ENCODE data around the gene NOS3. TPM values are rescaled to one million over a fixed set of nuclear protein-coding genes. Genes with fewer than 3 reads are reported as not detected.

NOS3 gene
- total RNA-seq, 1 experiment from 2014 or later: 0.71 TPM

DNA sequence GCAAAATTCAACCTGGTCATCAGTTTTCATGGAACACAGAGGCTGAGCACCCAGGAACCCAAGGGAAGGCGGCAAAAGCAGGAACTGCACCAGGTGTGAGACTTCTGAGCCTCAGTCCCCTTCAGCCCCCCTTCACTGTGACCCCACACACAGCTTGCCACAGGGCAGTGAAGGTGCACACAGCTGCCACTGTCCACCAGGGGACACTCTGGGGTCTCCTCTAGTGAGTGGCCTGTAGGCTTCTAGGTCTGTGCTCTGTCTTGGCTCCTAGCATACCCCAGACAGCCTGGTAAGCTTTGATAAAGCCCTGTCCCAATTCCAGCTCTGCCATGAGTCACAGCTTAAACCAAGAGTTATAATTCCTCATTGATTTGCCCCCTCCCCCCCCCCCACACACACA lies 24.8 kb upstream of the NOS3 start:
- H3K4me1 Mint-ChIP-seq (ENCODE audit: low read depth, unreplicated experiment): no peaks in the 10 kb centered on the region
- CTCF ChIA-PET: no interaction called here
- peaks cover 4% of the 10 kb centered on the region for H3K36me3 Mint-ChIP-seq (ENCODE audit: insufficient read depth, unreplicated experiment)
- no peak overlapping the region for H3K27ac Mint-ChIP-seq (ENCODE audit: unreplicated experiment)
- no TSS peak for BruUV-seq (replicated peaks)
- TF ChIP-seq, protein P1, sequence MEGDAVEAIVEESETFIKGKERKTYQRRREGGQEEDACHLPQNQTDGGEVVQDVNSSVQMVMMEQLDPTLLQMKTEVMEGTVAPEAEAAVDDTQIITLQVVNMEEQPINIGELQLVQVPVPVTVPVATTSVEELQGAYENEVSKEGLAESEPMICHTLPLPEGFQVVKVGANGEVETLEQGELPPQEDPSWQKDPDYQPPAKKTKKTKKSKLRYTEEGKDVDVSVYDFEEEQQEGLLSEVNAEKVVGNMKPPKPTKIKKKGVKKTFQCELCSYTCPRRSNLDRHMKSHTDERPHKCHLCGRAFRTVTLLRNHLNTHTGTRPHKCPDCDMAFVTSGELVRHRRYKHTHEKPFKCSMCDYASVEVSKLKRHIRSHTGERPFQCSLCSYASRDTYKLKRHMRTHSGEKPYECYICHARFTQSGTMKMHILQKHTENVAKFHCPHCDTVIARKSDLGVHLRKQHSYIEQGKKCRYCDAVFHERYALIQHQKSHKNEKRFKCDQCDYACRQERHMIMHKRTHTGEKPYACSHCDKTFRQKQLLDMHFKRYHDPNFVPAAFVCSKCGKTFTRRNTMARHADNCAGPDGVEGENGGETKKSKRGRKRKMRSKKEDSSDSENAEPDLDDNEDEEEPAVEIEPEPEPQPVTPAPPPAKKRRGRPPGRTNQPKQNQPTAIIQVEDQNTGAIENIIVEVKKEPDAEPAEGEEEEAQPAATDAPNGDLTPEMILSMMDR (IDR thresholded peaks at IDR 0.05; ENCODE audit: unreplicated experiment): peak; percentile 29
- peak; percentile 30 for DNase-seq
- H3K4me3 Mint-ChIP-seq (ENCODE audit: low read depth, unreplicated experiment): no peak overlapping the region
- no peaks in the 10 kb centered on the region for H3K9me3 Mint-ChIP-seq (ENCODE audit: low read depth, unreplicated experiment)
- intact Hi-C loops (cut with micrococcal nuclease; ENCODE audit: unreplicated experiment): loop anchor here (10.0 kb wide), 1 partner anchor 59 kb away; the partner anchor contains the start of genes ABCB8 and ATG9B
- H3K27me3 Mint-ChIP-seq (ENCODE audit: unreplicated experiment): peaks cover 89% of the 10 kb centered on the region

DNA sequence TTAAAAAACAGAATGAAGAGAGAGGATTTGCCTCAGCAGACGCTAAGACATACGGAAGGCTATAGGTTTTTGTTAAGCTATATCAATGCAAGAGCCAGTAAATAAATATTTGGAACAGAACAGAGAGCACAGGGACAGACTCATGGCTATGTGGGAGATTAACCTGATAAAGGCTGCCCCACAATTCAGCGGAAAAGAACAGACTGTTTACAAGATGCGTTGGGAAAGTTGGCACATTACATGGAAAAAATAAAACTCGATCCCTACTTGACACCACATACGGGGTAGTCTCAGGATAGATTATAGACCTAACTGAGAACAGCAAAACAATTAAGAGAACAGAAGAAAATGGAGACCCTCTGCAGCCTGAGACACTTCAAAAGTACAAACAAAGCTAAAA lies 23.5 kb upstream of the NOS3 start:
- CTCF ChIA-PET: interaction anchor here (0.6 kb wide), 1 partner anchor 25 kb away, joined by 4 read pairs; no protein-coding TSS in a partner anchor
- TF ChIP-seq, protein P1 (IDR thresholded peaks at IDR 0.05; ENCODE audit: unreplicated experiment): no peak
- intact Hi-C loops (cut with micrococcal nuclease; ENCODE audit: unreplicated experiment): loop anchor here (10.0 kb wide), 1 partner anchor 57 kb away; the partner anchor contains the start of genes ABCB8 and ATG9B
- H3K36me3 Mint-ChIP-seq (ENCODE audit: insufficient read depth, unreplicated experiment): peaks cover 4% of the 10 kb centered on the region
- no peak overlapping the region for H3K27ac Mint-ChIP-seq (ENCODE audit: unreplicated experiment)
- H3K9me3 Mint-ChIP-seq (ENCODE audit: low read depth, unreplicated experiment): no peaks in the 10 kb centered on the region
- peaks cover 95% of the 10 kb centered on the region for H3K27me3 Mint-ChIP-seq (ENCODE audit: unreplicated experiment)
- no peak for DNase-seq
- no peak overlapping the region for H3K4me3 Mint-ChIP-seq (ENCODE audit: low read depth, unreplicated experiment)
- H3K4me1 Mint-ChIP-seq (ENCODE audit: low read depth, unreplicated experiment): no peaks in the 10 kb centered on the region
- BruUV-seq (replicated peaks): no TSS peak

DNA sequence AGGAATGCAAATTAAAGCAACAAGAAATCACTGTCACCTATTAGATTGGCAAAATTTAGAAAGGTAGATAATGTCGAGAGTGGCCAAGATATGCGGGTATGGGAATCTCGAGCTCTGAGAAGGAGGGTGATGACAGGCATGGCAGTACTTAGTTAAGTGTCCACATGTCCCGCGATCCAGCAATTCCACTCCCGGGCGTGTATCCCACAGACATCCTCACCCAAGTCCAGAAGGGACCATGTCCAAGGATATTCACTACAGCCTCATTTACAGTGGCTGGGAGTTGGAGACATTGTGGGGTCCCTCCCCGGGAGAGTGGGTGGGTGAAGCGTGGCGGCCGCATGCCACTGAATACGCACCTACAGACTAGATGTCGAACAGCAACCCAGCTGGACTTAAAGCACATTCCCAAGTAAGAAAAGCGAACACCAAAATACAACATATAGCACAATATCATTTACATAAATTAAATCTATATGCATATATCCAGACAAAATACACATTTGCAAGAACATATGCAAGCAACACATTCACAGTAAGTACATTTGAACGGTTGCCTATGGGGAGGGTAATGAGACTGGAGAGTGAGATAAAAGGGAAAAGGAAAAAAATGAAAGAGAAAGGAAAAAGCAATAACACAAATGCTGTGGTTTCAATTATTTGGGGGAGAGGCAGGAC lies 22.6 kb upstream of the NOS3 start:
- Mint-ChIP-seq H3K36me3 (ENCODE audit: insufficient read depth, unreplicated experiment) (peaks cover 4% of the 10 kb centered on the region), H3K27ac (ENCODE audit: unreplicated experiment) (no peak overlapping the region), H3K27me3 (ENCODE audit: unreplicated experiment) (peaks cover 95% of the 10 kb centered on the region), H3K4me1 (ENCODE audit: low read depth, unreplicated experiment) (no peaks in the 10 kb centered on the region), H3K4me3 (ENCODE audit: low read depth, unreplicated experiment) (no peak overlapping the region), H3K9me3 (ENCODE audit: low read depth, unreplicated experiment) (no peaks in the 10 kb centered on the region)
- intact Hi-C loops (cut with micrococcal nuclease; ENCODE audit: unreplicated experiment): loop anchor here (10.0 kb wide), 1 partner anchor 57 kb away; the partner anchor contains the start of genes ABCB8 and ATG9B
- TF ChIP-seq, protein P1 (IDR thresholded peaks at IDR 0.05; ENCODE audit: unreplicated experiment): no peak
- CTCF ChIA-PET: interaction anchor here (0.8 kb wide), 1 partner anchor 51 kb away, joined by 5 read pairs; no protein-coding TSS in a partner anchor
- no TSS peak for BruUV-seq (replicated peaks)
- DNase-seq: no peak

DNA sequence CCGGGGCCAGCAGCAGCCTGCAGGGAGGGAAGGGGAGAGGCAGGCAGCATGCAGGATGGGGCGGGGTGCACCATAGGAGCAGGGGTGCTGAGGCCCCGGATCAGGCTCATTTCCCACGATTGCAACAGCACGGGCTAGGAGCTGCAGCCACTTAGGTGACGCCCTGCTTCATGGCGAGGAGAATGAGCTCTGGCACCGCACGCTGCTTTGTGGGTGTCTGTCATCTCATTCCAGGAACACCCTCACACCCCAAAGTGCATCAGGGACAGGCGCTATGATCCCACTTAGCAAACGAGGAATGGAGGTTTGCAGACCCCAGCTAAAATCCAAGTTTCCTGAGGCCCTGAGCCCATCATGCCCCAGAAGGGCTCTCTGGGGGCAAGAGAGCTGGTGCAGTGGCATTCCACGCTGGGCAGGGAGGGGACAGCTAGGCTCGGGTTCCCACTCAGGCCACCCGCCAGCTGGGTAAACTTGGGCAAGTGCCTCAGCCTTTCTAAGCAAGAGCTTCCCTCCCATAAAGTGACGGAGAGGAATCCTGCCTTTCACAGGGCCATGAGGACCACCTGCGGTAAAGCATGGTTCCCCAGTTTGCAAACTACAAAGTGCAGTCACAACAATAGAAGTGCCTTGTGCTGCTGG lies 22.0 kb upstream of the NOS3 start:
- H3K9me3 Mint-ChIP-seq (ENCODE audit: low read depth, unreplicated experiment): no peaks in the 10 kb centered on the region
- no peaks in the 10 kb centered on the region for H3K4me1 Mint-ChIP-seq (ENCODE audit: low read depth, unreplicated experiment)
- no peak overlapping the region for H3K27ac Mint-ChIP-seq (ENCODE audit: unreplicated experiment)
- CTCF ChIA-PET: interaction anchor here (0.6 to 0.8 kb wide), 2 partner anchors 50 to 138 kb away, joined by 4 to 5 read pairs; no protein-coding TSS in a partner anchor
- no peak overlapping the region for H3K4me3 Mint-ChIP-seq (ENCODE audit: low read depth, unreplicated experiment)
- TF ChIP-seq, protein P1 (IDR thresholded peaks at IDR 0.05; ENCODE audit: unreplicated experiment): no peak
- peaks cover 4% of the 10 kb centered on the region for H3K36me3 Mint-ChIP-seq (ENCODE audit: insufficient read depth, unreplicated experiment)
- intact Hi-C loops (cut with micrococcal nuclease; ENCODE audit: unreplicated experiment): loop anchor here (10.0 kb wide), 1 partner anchor 56 kb away; the partner anchor contains the start of genes ABCB8 and ATG9B
- H3K27me3 Mint-ChIP-seq (ENCODE audit: unreplicated experiment): peaks cover 99% of the 10 kb centered on the region
- no peak for DNase-seq
- no TSS peak for BruUV-seq (replicated peaks)

Measured in Calu3 (cell line).